CD4-positive, alpha-beta T cell treated with Interleukin-15 for 1 hour (primary cell): ENCODE results near the gene LRRC27.
"Not testable (repeated sequence)": the region's sequence is repeated elsewhere in the genome, so short reads cannot be mapped to it uniquely, and the experiment has no call there.

Experiments used
- DNase-seq: peaks from one replicate; pipeline ENCODE4 v3.0.0-alpha.2; 2020

Gene LRRC27

GRCh38 chr10:132316133-132316532 lies 15.9 kb upstream of the LRRC27 start:
- DNase-seq = no peak

DNA sequence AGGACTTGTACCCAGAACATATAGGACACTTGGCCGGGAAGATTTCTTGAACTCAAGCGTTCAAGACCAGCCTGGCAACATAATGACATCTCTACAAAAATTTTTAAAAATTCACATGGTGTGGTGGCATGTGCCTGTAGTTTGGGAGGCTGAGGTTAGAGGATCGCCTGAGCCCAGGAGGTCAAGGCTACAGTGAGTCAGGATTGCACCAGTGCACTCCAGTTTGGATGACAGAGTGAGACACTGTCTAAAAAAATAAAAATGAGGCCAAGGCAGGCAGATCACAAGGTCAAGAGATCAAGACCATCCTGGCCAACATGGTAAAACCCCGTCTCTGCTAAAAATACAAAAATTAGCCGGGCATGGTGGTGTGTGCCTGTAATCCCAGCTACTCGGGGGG lies 14.5 kb upstream of the LRRC27 start:
- not testable (repeated sequence) for DNase-seq

- DNase-seq = peak; percentile 36
These were observed 11.9 kb upstream of the LRRC27 start for GRCh38 chr10:132319853-132320653.

GRCh38 chr10:132320654-132321469 lies 11.1 kb upstream of the LRRC27 start:
- DNase-seq = no peak

GRCh38 chr10:132321726-132322125 lies 10.3 kb upstream of the LRRC27 start:
- no peak for DNase-seq

DNA sequence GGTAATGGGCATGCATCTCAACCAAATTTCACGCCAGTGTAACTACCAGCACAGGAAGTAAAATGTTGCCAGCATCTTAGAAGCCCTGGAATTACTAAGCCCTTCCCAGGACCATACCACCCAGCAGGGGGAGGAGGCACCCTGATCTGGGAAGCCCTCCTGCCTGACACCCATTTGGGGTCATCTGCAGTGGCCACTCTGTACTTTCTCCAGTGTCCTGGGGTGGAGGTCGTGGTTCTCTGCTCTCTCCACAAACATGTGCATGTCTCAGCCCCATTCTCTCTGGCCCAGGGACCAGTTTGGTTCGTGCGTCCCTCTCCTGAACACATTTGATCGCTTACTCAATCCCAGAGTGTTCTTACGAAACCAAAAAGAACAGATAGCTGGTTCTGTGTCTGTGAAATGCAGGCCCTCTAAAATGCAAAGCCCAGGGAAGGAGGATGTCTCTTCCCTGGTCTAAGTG lies 9.4 kb upstream of the LRRC27 start:
- DNase-seq = no peak

- no peak for DNase-seq
These were observed 7.8 kb upstream of the LRRC27 start for GRCh38 chr10:132324186-132324585.

- DNase-seq = no peak
These were observed 5.6 kb upstream of the LRRC27 start for GRCh38 chr10:132326344-132326889.

GRCh38 chr10:132326925-132327324 lies 5.1 kb upstream of the LRRC27 start:
- DNase-seq = no peak

DNA sequence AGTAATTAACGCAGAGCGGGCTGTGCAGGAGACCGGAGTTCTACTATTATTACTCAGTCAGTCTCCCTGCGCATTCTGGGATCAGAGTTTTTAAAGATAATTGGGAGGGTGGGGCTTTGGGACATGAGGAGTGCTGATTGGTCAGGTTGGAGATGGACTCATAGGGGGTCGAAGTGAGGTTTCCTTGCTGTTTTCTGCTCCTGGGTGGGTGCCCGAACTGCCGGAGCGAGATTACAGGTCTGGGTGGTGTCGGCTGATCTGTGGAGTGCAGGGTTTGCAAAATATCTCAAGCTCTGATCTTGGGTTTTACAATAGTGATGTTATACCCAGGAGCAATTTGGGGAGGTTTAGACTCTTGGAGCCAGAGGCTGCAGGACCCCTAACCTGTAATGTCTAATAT lies 3.9 kb upstream of the LRRC27 start:
- no peak for DNase-seq

DNA sequence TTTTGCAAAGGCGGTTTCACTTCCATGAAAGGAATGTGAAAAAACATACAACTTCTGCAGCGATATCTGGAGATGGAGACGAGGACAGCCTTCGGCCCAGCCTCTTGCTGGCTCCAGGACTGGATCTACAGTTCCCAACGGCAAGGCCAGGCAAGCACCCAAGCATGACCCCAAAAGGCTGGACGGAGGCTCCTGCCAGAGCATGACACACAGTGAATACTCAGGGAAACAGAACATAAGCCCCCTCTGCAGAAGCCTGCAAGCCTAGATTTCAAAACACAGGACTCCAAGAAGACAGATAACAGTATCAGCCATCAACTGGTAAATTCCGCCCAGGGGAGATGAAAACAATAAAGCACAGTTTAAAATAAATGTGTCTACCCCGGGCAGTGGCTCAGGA lies 3.3 kb upstream of the LRRC27 start:
- no peak for DNase-seq

- DNase-seq = peak; percentile 43
These were observed 2.2 kb upstream of the LRRC27 start for GRCh38 chr10:132329565-132330485.

DNA sequence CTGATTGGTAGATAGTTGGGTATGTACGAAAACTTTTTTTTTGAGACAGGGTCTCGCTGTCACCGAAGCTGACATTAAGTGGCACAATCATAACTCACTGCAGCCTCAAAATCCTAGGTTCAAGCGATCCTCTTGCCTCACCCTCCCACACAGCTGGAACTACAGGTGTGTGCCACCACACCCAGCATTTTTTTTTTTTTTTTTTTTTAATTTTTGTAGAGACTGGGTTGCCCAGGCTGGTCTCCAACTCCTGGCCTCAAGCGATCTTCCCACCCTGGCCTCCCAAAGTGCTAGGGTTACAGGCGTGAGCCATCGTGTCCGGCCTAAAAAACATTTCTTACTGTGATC lies 1.5 kb upstream of the LRRC27 start:
- no peak for DNase-seq

DNA sequence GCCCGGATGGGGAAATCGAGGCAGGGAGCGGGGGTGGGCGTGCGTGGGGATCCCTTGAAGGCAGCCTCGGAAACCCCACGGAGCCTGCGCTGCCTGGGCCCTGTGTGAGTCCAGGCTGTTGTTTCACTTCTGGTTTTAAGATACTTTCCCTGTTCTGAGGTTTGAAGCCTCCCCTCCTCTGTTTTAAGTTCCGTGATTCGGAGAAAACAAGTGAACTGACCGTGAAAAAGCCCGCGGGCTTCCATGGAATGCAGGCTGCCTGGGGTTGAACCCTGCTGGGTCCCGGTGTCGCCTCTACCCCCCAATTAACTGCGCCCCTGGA lies 401 bp downstream of the LRRC27 start:
- DNase-seq = no peak

DNA sequence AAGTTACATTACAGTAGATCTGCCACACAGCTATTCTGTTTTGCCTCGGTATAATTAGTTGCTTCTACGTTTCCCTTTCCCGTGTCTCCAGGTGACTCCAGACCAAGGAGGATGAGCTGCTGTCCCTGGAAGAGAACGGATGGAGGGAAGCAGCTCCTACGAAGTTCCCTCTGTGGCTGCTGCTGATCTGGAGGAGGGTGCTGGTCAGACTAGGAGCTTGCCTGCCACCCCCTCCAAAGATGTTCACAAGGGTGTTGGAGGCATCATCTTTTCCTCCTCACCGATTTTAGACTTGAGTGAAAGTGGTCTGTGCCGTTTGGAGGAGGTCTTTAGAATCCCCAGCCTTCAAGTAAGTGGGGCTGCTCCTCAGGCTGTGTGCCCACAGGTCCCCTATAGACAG lies 1.4 kb downstream of the LRRC27 start:
- DNase-seq = no peak

- no peak for DNase-seq
These were observed 2.7 kb downstream of the LRRC27 start for GRCh38 chr10:132334631-132335188.

DNA sequence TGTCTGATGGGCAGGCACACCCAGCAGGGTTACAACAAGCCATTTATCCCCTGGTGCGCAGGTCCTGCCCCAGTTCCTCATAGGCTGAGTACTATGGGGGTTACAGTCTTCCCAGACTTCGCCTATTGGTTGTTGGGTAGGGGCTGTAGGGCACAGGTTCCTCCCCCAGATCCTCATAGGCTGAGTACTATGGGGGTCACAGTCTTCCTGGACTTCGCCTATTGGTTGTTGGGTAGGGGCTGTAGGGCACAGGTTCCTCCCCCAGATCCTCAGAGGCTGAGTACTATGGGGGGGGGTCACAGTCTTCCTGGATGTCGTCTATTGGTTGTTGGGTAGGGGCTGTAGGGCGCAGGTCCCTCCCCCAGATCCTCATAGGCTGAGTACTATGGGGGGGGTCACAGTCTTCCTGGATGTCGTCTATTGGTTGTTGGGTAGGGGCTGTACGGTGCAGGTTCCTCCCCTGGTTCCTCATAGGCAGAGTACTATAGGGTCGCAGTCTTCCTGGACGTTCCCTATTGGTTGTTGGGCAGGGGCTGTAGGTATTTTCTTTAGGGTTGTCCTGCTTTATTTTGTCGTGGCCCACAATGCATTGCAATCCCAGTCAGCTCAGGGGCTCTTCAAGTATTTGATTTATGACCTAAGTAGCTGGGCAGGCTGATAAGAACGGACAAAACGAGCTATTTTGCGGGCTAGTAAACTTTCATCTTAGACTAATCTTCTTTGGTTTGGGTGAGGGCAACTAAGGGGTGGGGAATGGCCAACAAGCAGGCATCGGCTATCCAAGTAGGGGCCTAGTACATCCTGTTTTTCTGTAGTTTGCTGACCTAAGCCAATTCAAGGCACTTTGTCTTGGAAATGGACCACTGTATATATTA lies 3.4 kb downstream of the LRRC27 start:
- DNase-seq = peak; percentile 84

DNA sequence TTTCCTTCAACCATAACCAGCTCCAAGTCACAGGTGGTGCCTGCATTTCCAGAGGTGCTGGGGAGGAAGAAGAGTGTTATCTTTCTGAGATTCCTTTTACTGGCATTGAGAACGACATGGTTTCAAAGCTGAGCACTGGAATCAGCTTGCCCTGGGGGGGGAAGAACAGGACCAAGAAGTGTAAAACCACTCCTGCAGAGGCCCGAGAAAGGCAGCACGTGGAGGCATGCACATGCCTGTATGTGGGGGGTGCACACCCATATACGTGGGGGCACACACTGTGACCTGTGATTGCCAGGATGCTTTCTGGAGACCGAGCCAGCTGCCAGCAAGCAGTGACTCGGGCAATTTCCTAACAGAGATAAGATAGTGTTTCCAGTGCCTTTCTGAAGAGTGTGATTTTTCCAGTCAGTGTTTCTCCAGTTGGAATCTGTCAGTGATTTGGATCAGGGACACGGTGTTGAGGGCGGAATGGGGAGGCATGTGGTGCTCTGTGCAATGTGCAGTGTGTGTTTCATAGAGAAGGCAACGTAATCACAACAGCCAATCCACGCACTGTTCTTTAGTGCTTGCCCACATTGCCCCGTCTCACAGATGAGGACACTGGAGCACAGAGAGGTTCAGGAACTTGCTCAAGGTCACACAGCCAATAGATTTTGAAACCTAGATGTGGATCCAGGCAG lies 4.2 kb downstream of the LRRC27 start:
- DNase-seq = no peak

GRCh38 chr10:132336919-132337407 lies 5.0 kb downstream of the LRRC27 start:
- no peak for DNase-seq

- DNase-seq = not testable (repeated sequence)
These were observed 5.9 kb downstream of the LRRC27 start for GRCh38 chr10:132337854-132338253.

DNA sequence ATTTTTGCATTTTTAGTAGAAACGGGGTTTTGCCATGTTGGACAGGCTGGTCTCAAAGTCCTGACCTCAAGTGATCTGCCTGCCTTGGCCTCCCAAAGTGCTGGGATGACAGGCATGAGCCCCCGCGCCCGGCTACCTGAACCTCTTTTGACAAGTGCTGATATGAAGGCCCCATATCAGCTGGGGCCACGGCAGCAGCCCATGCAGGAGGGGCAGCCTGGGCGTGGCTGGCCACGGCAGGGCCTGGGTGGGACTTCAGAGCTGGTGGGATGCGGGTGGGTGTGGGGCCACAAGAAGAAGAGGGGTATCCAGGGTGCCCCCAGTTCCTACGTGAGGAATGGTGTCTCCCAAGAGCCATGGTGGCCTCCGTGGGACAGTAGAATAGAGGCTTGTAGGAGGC lies 6.9 kb downstream of the LRRC27 start:
- no peak for DNase-seq
